ENCODE data around the gene CYB561.
"Not testable (repeated sequence)": the region's sequence is repeated elsewhere in the genome, so short reads cannot be mapped to it uniquely, and the experiment has no call there.

Gene CYB561

GRCh38 chr17:63477480-63478440, 31.7 kb upstream of the CYB561 start:
- Histone ChIP-seq H3K9me3 (ENCODE audit: insufficient read depth, low read depth, low read length) (no peaks in the 10 kb centered on the region), H3K36me3 (ENCODE audit: insufficient read depth, low read length) (no peaks in the 10 kb centered on the region), H3K4me3 (ENCODE audit: low read length) (peak overlapping the region; percentile 64), H3K27me3 (ENCODE audit: insufficient read depth, low read length) (peaks cover 40% of the 10 kb centered on the region), H3K9ac (ENCODE audit: low read depth, low read length) (no peak overlapping the region; the same call in 1 of the 2 replicates), H3K4me1 (ENCODE audit: insufficient read depth, low read length) (peaks cover 11% of the 10 kb centered on the region; the same call in 1 of the 2 replicates), H3K27ac (ENCODE audit: low read depth, low read length) (no peak overlapping the region)
- WGBS = 8% methylated on average over 44 of the region's 44 CpGs

GRCh38 chr17:63476854-63477479, 30.9 kb upstream of the CYB561 start, which contains the start of gene ACE:
TSS of gene ACE (plus strand) at chr17:63477061. CDS start at chr17:63477095, 34 bp downstream.
- Histone ChIP-seq H3K27me3 (ENCODE audit: insufficient read depth, low read length) (peaks cover 41% of the 10 kb centered on the region), H3K4me1 (ENCODE audit: insufficient read depth, low read length) (peaks cover 11% of the 10 kb centered on the region; the same call in 1 of the 2 replicates), H3K36me3 (ENCODE audit: insufficient read depth, low read length) (no peaks in the 10 kb centered on the region), H3K9ac (ENCODE audit: low read depth, low read length) (peak within 1 kb of the TSS; percentile 54; the same call in 1 of the 2 replicates), H3K9me3 (ENCODE audit: insufficient read depth, low read depth, low read length) (no peaks in the 10 kb centered on the region), H3K4me3 (ENCODE audit: low read length) (peak within 1 kb of the TSS; percentile 64), H3K27ac (ENCODE audit: low read depth, low read length) (peak within 1 kb of the TSS; percentile 35; the same call in 1 of the 2 replicates)
- whole genome bisulfite sequencing = under 1% methylated on average over 78 of the region's 78 CpGs

- Histone ChIP-seq H3K9me3 (ENCODE audit: insufficient read depth, low read depth, low read length) (no peaks in the 10 kb centered on the region), H3K4me1 (ENCODE audit: insufficient read depth, low read length) (peaks cover 11% of the 10 kb centered on the region; the same call in 1 of the 2 replicates), H3K4me3 (ENCODE audit: low read length) (peak overlapping the region; percentile 64), H3K27me3 (ENCODE audit: insufficient read depth, low read length) (peaks cover 43% of the 10 kb centered on the region), H3K36me3 (ENCODE audit: insufficient read depth, low read length) (no peaks in the 10 kb centered on the region), H3K27ac (ENCODE audit: low read depth, low read length) (no peak overlapping the region; the same call in 1 of the 2 replicates), H3K9ac (ENCODE audit: low read depth, low read length) (no peak overlapping the region)
- WGBS = under 1% methylated on average over 34 of the region's 36 CpGs
Observed at GRCh38 chr17:63476459-63476853, 30.4 kb upstream of the CYB561 start.

GRCh38 chr17:63475491-63476412, 29.6 kb upstream of the CYB561 start:
- Histone ChIP-seq H3K27ac (ENCODE audit: low read depth, low read length) (no peak overlapping the region), H3K36me3 (ENCODE audit: insufficient read depth, low read length) (no peaks in the 10 kb centered on the region), H3K4me3 (ENCODE audit: low read length) (peak overlapping the region; percentile 64), H3K4me1 (ENCODE audit: insufficient read depth, low read length) (peaks cover 11% of the 10 kb centered on the region; the same call in 1 of the 2 replicates), H3K9ac (ENCODE audit: low read depth, low read length) (no peak overlapping the region), H3K9me3 (ENCODE audit: insufficient read depth, low read depth, low read length) (no peaks in the 10 kb centered on the region), H3K27me3 (ENCODE audit: insufficient read depth, low read length) (peaks cover 43% of the 10 kb centered on the region)
- WGBS = 55% methylated on average over 28 of the region's 28 CpGs

- H3K27ac ChIP-seq (ENCODE audit: low read depth, low read length) = no peak overlapping the region
- no peak overlapping the region for H3K9ac ChIP-seq (ENCODE audit: low read depth, low read length)
- H3K27me3 ChIP-seq (ENCODE audit: insufficient read depth, low read length) = peaks cover 43% of the 10 kb centered on the region
- H3K4me1 ChIP-seq (ENCODE audit: insufficient read depth, low read length) = peaks cover 11% of the 10 kb centered on the region; the same call in 1 of the 2 replicates
- H3K9me3 ChIP-seq (ENCODE audit: insufficient read depth, low read depth, low read length) = no peaks in the 10 kb centered on the region
- no peaks in the 10 kb centered on the region for H3K36me3 ChIP-seq (ENCODE audit: insufficient read depth, low read length)
- H3K4me3 ChIP-seq (ENCODE audit: low read length) = no peak overlapping the region
- 84% methylated on average over 10 of the region's 10 CpGs for WGBS
Observed at GRCh38 chr17:63474586-63475460, 28.7 kb upstream of the CYB561 start.

- Histone ChIP-seq H3K27me3 (ENCODE audit: insufficient read depth, low read length) (peaks cover 43% of the 10 kb centered on the region), H3K4me1 (ENCODE audit: insufficient read depth, low read length) (peaks cover 11% of the 10 kb centered on the region; the same call in 1 of the 2 replicates), H3K9me3 (ENCODE audit: insufficient read depth, low read depth, low read length) (no peaks in the 10 kb centered on the region), H3K27ac (ENCODE audit: low read depth, low read length) (no peak overlapping the region), H3K36me3 (ENCODE audit: insufficient read depth, low read length) (no peaks in the 10 kb centered on the region), H3K9ac (ENCODE audit: low read depth, low read length) (no peak overlapping the region), H3K4me3 (ENCODE audit: low read length) (no peak overlapping the region)
- WGBS = 81% methylated on average over 3 of the region's 3 CpGs
Observed at GRCh38 chr17:63474174-63474573, 28.1 kb upstream of the CYB561 start.

- not testable (repeated sequence) for H3K27ac ChIP-seq (ENCODE audit: low read depth, low read length); H3K4me3 ChIP-seq (ENCODE audit: low read length); H3K4me1 ChIP-seq (ENCODE audit: insufficient read depth, low read length); H3K9ac ChIP-seq (ENCODE audit: low read depth, low read length); H3K27me3 ChIP-seq (ENCODE audit: insufficient read depth, low read length); H3K9me3 ChIP-seq (ENCODE audit: insufficient read depth, low read depth, low read length); H3K36me3 ChIP-seq (ENCODE audit: insufficient read depth, low read length)
- whole genome bisulfite sequencing = 90% methylated on average over 6 of the region's 6 CpGs
Observed at GRCh38 chr17:63468099-63468498, 22.0 kb upstream of the CYB561 start.

GRCh38 chr17:63464691-63465236, 18.7 kb upstream of the CYB561 start:
- H3K4me1 ChIP-seq (ENCODE audit: insufficient read depth, low read length) = peaks cover 3% of the 10 kb centered on the region; the same call in 1 of the 2 replicates
- H3K27ac ChIP-seq (ENCODE audit: low read depth, low read length) = no peak overlapping the region
- H3K27me3 ChIP-seq (ENCODE audit: insufficient read depth, low read length) = no peaks in the 10 kb centered on the region
- H3K36me3 ChIP-seq (ENCODE audit: insufficient read depth, low read length) = no peaks in the 10 kb centered on the region
- 98% methylated on average over 3 of the region's 4 CpGs for WGBS
- no peak overlapping the region for H3K4me3 ChIP-seq (ENCODE audit: low read length)
- no peak overlapping the region for H3K9ac ChIP-seq (ENCODE audit: low read depth, low read length)
- no peaks in the 10 kb centered on the region for H3K9me3 ChIP-seq (ENCODE audit: insufficient read depth, low read depth, low read length)

- Histone ChIP-seq H3K27ac (ENCODE audit: low read depth, low read length) (no peak overlapping the region), H3K27me3 (ENCODE audit: insufficient read depth, low read length) (no peaks in the 10 kb centered on the region)
- 20% methylated on average over 3 of the region's 3 CpGs for WGBS
Observed at GRCh38 chr17:63463771-63464170, 17.7 kb upstream of the CYB561 start.

More at GRCh38 chr17:63463771-63464170, 17.7 kb upstream of the CYB561 start:
- Histone ChIP-seq H3K9ac (ENCODE audit: low read depth, low read length) (no peak overlapping the region), H3K9me3 (ENCODE audit: insufficient read depth, low read depth, low read length) (no peaks in the 10 kb centered on the region), H3K36me3 (ENCODE audit: insufficient read depth, low read length) (no peaks in the 10 kb centered on the region), H3K4me3 (ENCODE audit: low read length) (no peak overlapping the region), H3K4me1 (ENCODE audit: insufficient read depth, low read length) (peaks cover 3% of the 10 kb centered on the region; the same call in 1 of the 2 replicates)
